AML-193 (cell line): ENCODE measurements around the gene ZNF227.
A peak's percentile ranks its signal among the peaks of the same experiment; 100 is the strongest.
"Not testable (repeated sequence)": the region's sequence is repeated elsewhere in the genome, so short reads cannot be mapped to it uniquely, and the experiment has no call there.

Experiments used
- DNase-seq, 2 experiments: peaks; one replicate each; lab custom pipeline; 2025; lab: John Stamatoyannopoulos, UW

The ZNF227 gene

GRCh38 chr19:44212250-44212865 is at the start of gene ZNF227:
Gene ZNF227, plus strand, starts transcription at chr19:44212532. Its CDS starts 5,261 bp downstream, at chr19:44217793.
- DNase-seq: peak; percentile 70 to 87

DNA sequence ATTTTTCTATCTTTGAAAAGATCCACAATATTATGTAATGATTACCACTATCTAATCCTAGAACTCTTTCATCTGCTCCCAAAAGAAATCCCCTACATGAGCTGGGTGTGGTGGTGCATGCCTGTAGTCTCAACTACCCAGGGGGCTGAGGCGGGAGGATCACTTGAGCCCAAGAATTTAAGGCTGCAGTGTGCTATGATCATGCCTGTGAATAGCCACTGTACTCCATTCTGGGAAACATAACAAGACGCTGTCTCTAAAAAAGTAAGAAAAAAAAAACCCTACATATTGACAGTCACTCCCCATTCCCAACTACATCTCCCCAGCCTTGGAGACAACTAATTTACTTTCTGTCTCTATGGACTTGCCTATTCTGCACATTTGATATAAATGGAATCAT is 48.5 kb upstream of the ZNF227 start:
- DNase-seq: no peak

DNA sequence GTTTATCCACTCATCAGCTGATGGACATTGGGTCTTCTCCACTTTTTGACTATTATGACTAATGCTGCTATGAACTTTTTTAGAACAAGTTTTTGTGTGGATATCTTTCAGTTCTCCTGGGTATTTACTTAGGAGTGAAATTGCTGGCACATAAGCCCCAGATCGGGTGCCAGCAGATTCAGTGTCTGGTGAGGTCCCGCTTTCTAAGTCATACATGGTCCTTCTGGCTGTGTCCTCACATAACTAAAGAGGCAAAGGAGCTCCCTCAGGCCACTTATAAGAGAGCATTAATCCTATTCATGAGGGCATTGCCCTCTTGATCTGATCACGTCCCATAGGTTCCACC is 48.0 kb upstream of the ZNF227 start:
- DNase-seq: no peak

- DNase-seq: peak; percentile 96
Observed at GRCh38 chr19:44164673-44165512, 47.4 kb upstream of the ZNF227 start, which contains the start of gene ZNF226. Gene ZNF226, plus strand, starts transcription at chr19:44165100. Its CDS starts 4,981 bp downstream, at chr19:44170081.

- DNase-seq: not testable (repeated sequence)
Observed at GRCh38 chr19:44170660-44171059, 41.7 kb upstream of the ZNF227 start.

DNA sequence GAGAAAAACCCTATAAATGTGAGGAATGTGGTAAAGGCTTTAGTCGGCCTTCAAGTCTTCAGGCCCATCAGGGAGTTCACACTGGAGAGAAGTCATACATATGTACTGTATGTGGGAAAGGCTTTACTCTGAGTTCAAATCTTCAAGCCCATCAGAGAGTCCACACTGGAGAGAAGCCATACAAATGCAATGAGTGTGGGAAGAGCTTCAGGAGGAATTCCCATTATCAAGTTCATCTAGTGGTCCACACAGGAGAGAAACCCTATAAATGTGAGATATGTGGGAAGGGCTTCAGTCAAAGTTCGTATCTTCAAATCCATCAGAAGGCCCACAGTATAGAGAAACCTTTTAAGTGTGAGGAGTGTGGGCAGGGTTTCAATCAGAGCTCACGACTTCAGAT is 35.7 kb upstream of the ZNF227 start:
- no peak for DNase-seq

GRCh38 chr19:44180968-44181367 is 31.4 kb upstream of the ZNF227 start:
- DNase-seq: no peak

GRCh38 chr19:44182145-44182544 is 30.2 kb upstream of the ZNF227 start:
- no peak for DNase-seq

- DNase-seq: no peak
Observed at GRCh38 chr19:44190020-44190419, 22.3 kb upstream of the ZNF227 start.

GRCh38 chr19:44192127-44192526 is 20.2 kb upstream of the ZNF227 start:
- DNase-seq: no peak

DNA sequence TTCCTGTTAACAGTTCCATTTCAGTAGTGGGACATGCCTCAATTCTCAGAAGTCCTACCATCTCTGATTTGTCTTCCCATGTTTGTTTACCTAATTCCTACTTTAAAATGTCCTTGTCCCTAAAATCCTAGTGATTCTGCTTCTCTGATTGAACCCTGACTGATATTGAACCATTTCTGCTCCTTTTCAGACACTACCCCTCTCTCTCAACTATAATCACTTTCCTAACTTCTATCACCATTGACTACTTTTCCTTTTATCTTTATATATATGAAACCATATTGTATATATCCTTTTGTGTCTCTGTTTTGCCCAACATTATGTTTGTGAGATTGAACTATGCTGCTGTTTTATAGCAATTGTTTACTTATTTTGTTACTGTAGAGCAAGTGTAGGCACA is 15.6 kb upstream of the ZNF227 start:
- DNase-seq: no peak

- DNase-seq: no peak
Observed at GRCh38 chr19:44202470-44202869, 9.9 kb upstream of the ZNF227 start.

GRCh38 chr19:44202974-44203373 is 9.4 kb upstream of the ZNF227 start:
- DNase-seq: no peak

- not testable (repeated sequence) for DNase-seq
Observed at GRCh38 chr19:44203877-44204276, 8.5 kb upstream of the ZNF227 start.

DNA sequence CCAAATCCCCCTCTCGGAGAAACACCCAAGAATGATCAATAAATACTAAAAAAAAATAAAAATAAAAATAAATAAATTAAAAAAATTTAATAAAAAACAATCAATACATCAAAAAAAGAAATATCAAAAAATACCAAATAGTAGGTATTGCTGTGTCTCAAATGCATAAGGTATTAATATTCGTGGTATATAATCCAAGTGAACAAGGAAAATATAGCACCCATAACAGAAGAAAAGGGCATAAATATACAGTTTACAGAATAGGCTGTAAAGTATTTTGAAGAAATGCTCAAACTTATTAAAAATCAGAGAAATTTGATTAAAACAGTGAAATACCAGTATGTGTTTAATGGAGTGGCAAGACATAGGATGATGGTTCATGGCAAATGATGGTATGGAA is 7.6 kb upstream of the ZNF227 start:
- DNase-seq: no peak

DNA sequence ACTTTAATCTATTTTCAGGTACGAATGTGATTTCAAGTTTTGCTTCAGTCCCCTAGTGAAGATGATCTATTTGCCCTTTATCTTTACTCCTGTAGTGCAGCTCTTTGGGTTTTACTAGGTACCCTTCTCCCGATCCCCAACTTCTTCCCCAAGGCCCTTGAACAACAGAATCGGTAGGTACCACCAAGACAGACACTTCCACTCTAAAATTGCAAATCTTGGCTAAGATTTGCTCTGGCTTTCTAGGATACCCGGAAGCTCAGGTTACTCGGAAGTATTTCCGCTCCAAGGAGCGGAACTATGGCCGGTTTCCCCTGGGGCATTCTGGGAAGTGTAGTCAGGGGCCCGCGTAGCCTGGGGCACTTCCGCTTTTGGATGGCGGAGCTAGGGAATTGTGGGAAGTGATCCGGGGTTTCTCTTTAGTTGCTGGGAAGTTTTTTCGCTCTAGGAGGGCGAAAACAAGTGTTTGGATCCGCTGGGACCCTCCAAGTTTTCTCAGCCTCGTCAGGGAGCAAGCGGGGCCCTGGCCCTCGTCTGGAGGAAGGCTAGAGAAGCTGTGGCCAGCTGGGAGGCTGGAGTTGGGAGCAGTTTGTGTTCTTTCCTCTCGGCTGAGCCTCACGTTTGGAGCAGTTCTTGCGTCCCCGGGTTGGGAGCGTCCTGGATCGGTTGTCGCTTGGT is 5.1 kb upstream of the ZNF227 start:
- DNase-seq: peak; percentile 82 to 84

DNA sequence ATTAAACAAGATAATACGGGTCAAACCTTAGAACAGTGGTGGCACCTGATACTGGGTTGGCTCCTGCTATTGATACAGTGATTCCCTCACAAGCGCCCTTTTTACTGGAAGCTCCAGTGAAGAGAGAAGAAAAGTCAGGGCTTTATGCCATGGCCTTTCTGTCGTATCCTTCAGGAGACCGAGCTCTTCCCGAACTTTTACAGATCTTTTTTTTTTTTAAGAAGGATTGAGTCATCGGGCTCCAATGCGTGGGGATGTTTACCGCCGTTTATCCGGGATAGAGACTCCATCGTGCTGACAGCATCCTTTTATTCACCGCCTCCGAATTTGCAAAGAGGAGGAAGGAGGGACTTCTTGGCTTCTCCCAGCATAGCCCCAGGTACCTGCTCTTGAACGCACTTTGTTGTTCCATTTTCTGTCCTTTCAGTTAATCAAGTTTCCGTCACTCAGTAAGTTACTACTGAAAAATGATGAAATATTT is 574 bp downstream of the ZNF227 start:
- no peak for DNase-seq

DNA sequence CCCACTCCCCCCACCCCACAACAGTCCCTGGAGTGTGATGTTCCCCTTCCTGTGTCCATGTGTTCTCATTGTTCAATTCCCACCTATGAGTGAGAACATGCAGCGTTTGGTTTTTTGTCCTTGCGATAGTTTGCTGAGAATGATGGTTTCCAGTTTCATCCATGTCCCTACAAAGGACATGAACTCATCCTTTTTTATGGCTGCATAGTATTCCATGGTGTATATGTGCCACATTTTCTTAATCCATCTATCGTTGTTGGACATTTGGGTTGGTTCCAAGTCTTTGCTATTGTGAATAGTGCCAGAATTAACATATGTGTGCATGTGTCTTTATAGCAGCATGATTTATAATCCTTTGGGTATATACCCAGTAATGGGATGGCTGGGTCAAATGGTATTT is 7.6 kb downstream of the ZNF227 start:
- not testable (repeated sequence) for DNase-seq

DNA sequence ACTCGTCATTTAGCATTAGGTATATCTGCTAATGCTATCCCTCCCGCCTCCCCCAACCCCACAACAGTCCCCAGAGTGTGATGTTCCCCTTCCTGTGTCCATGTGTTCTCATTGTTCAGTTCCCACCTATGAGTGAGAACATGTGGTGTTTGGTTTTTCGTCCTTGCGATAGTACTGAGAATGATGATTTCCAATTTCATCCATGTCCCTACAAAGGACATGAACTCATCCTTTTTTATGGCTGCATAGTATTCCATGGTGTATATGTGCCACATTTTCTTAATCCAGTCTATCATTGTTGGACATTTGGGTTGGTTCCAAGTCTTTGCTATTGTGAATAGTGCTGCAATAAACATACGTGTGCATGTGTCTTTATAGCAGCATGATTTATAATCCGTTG is 8.4 kb downstream of the ZNF227 start:
- DNase-seq: not testable (repeated sequence)

GRCh38 chr19:44221291-44221690 is 9.0 kb downstream of the ZNF227 start:
- not testable (repeated sequence) for DNase-seq

GRCh38 chr19:44228318-44228717 is 16.0 kb downstream of the ZNF227 start:
- DNase-seq: no peak

- DNase-seq: no peak
Observed at GRCh38 chr19:44232867-44233266, 20.5 kb downstream of the ZNF227 start.

GRCh38 chr19:44236384-44236783 is 24.1 kb downstream of the ZNF227 start:
- no peak for DNase-seq
